Lower lobe of right lung (tissue), 2 donors: ENCODE results near the gene PTGIS. TPM values are rescaled to one million over a fixed set of nuclear protein-coding genes. Genes with fewer than 3 reads are reported as not detected.

Experiments used
- ATAC-seq, 2 donors: fragments of 200-7000 bp; cut with Tn5 transposase; one replicate each; pipeline ENCODE4 v1.9.1; 2020 to 2022; ENCODE audit warnings: mild to moderate bottlenecking in 2 of 2, moderate library complexity in 2 of 2
- DNase-seq: peaks from one replicate; pipeline ENCODE4 v3.0.0-alpha.2; 2020
- H3K27ac ChIP-seq: fragments of 200-600 bp; one replicate; pipeline ENCODE4 v1.8.0; 2022
- H3K27me3 ChIP-seq: fragments of 200-600 bp; one replicate; pipeline ENCODE4 v1.8.0; 2022; ENCODE audit warnings: low read depth
- H3K36me3 ChIP-seq: fragments of 200-600 bp; one replicate; pipeline ENCODE4 v1.8.0; 2022; ENCODE audit warnings: mild to moderate bottlenecking
- H3K4me1 ChIP-seq: fragments of 200-600 bp; one replicate; pipeline ENCODE4 v1.8.0; 2022
- H3K4me3 ChIP-seq: fragments of 200-600 bp; one replicate; pipeline ENCODE4 v1.8.0; 2022; ENCODE audit warnings: mild to moderate bottlenecking
- H3K9me3 ChIP-seq: fragments of 200-600 bp; one replicate; pipeline ENCODE4 v1.8.0; 2022
- intact Hi-C: fragments of 100-400 bp; cut with DNase I; formaldehyde crosslinking; loops from one replicate; pipeline ENCODE4 v1.11.0; 2022
- total RNA-seq: library from RNA; stranded (reverse); fragmentation: NEBNext Ultra II Directional; extraction: Animal tissue kit (Norgen Biotek cat#: 25700); gene quantifications from one replicate; pipeline ENCODE4 v1.2.1, GENCODE V29; 2021
- TF ChIP-seq, protein P1 (sequence below): fragments of 200-600 bp; IDR thresholded peaks from one replicate; pipeline ENCODE4 v1.8.0; 2022; ENCODE audit warnings: antibody characterized with exemption, mild to moderate bottlenecking
- donor health status: DM: no; HTN: yes; CAD: no; lungs with severe emphysema.

The PTGIS gene
- total RNA-seq, 1 donor from 2014 or later: 41.2 TPM

DNA sequence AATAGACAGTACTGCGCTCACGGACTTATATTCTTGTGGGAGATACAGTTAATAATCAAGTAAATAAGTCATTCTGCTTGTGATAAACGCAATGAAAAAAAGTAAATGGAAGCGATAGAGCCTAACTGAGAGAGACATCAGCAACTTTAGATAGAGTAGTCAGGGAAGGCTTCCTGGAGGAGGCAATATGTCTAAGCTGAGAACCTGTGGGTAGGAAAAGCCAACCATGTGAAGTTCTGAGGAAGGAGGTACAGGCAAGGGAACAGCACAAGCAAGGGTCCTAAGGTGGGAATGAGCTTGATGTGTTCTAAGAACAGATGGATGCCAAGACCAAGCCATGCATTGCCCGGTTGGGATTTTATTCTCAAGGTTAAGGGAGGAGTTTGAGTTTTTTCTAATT lies 78.2 kb downstream of the PTGIS start:
- H3K27me3 ChIP-seq: peaks cover 40% of the 10 kb centered on the region
- intact Hi-C loops: no loop called here
- DNase-seq (no peak), ATAC-seq (no peak)
- TF ChIP-seq, protein P1, sequence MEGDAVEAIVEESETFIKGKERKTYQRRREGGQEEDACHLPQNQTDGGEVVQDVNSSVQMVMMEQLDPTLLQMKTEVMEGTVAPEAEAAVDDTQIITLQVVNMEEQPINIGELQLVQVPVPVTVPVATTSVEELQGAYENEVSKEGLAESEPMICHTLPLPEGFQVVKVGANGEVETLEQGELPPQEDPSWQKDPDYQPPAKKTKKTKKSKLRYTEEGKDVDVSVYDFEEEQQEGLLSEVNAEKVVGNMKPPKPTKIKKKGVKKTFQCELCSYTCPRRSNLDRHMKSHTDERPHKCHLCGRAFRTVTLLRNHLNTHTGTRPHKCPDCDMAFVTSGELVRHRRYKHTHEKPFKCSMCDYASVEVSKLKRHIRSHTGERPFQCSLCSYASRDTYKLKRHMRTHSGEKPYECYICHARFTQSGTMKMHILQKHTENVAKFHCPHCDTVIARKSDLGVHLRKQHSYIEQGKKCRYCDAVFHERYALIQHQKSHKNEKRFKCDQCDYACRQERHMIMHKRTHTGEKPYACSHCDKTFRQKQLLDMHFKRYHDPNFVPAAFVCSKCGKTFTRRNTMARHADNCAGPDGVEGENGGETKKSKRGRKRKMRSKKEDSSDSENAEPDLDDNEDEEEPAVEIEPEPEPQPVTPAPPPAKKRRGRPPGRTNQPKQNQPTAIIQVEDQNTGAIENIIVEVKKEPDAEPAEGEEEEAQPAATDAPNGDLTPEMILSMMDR: no peak
- H3K9me3 ChIP-seq: no peaks in the 10 kb centered on the region
- no peak overlapping the region for H3K4me3 ChIP-seq
- H3K4me1 ChIP-seq: peaks cover 2% of the 10 kb centered on the region
- H3K36me3 ChIP-seq: no peaks in the 10 kb centered on the region
- no peak overlapping the region for H3K27ac ChIP-seq

DNA sequence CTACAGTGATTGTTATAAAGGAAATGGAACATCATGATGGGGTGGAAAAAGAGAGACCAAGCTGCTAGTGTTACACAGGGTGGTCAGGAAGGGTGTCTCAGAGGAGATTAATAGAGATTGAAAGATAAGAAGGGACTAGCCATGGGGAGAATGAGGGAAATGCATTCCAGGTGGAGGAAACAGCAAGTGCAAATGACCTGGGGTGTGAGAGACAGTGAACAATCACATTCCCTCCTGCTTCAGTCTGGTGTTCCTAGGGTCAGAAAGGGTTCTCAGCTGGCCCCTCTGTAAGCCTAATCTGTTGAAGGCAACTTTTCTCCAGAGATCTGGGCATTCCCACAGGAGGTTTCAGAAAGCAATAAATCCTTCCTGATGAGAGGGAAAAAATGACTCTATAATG lies 81.9 kb downstream of the PTGIS start:
- intact Hi-C loops: no loop called here
- Histone ChIP-seq H3K9me3 (no peaks in the 10 kb centered on the region), H3K4me1 (peaks cover 18% of the 10 kb centered on the region), H3K36me3 (no peaks in the 10 kb centered on the region), H3K27ac (no peak overlapping the region), H3K27me3 (peaks cover 66% of the 10 kb centered on the region), H3K4me3 (no peak overlapping the region)
- TF ChIP-seq, protein P1: no peak
- DNase-seq (no peak), ATAC-seq (no peak)

DNA sequence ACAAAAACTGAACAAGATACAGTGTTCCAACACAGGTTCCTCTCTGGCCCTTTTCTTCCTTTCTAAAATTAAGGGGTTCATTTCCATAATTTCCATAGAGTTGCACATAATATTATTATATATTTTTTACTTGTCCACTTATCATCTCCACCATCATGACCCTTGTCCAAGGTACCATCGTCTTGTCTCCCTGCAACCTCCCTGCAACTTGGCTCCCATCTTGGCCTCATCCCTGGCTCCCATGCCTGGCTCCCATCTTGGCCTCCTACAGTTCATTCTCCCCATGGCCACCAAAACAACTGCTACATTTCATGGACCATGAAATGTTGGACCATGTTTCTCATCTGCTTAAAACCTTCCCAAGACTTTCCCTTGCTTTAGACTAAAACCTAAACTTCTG lies 82.4 kb downstream of the PTGIS start:
- H3K36me3 ChIP-seq: no peaks in the 10 kb centered on the region
- peaks cover 18% of the 10 kb centered on the region for H3K4me1 ChIP-seq
- H3K4me3 ChIP-seq: no peak overlapping the region
- TF ChIP-seq, protein P1: no peak
- no peaks in the 10 kb centered on the region for H3K9me3 ChIP-seq
- intact Hi-C loops: no loop called here
- peaks cover 66% of the 10 kb centered on the region for H3K27me3 ChIP-seq
- no peak overlapping the region for H3K27ac ChIP-seq
- ATAC-seq: no peak
- no peak for DNase-seq

DNA sequence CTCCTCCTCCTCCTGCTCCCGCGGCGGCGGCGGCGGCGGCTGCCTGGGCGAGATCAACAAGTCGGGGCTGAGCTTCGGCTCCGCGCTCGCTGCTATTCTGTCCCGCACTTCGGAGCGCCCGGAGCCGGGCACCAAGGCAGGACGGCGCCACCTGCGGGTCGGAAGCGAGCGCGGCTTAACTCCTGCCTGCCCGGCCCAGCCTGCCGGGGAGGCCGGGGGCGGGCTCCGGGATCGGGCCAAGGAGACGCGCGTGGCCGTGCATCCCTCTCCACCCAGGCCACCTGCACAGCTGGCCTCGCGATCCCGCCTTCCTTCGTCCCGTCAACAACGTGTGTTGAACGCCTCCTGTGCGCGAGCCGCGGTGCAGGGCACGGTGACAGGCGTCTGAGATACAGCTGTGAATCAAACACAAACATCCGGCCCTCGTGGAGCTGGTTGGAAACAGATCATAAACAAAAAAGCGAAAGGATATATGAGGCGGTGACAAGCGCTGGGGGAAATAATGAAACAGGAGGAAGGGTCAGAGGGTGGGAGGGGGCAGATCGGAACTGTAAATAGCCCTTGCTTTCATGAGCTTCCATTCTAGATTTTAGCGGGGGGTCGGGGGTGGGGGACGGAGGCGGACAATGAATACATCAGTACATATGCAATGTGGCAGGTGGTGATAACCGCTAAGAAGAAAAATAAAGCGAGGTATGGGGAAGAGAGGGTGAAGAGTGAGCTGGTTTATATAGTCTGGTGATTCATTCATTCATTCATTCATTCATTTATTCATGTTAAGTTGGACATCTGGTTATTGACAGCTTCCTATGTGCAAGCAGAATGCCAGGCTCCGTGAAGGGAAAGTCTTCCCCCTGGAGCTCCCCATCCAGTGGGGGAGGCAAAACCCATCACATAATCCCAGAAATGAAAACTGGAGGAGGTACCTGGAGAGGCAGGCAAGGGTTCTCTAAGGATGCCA lies 83.5 kb downstream of the PTGIS start:
- DNase-seq (peak; percentile 79), ATAC-seq (peak; percentile 78 to 81)
- H3K27ac ChIP-seq: no peak overlapping the region
- no peaks in the 10 kb centered on the region for H3K9me3 ChIP-seq
- peaks cover 18% of the 10 kb centered on the region for H3K4me1 ChIP-seq
- peak overlapping the region; percentile 47 for H3K4me3 ChIP-seq
- H3K36me3 ChIP-seq: no peaks in the 10 kb centered on the region
- TF ChIP-seq, protein P1: peak; percentile 68
- peaks cover 65% of the 10 kb centered on the region for H3K27me3 ChIP-seq
- intact Hi-C loops: no loop called here

DNA sequence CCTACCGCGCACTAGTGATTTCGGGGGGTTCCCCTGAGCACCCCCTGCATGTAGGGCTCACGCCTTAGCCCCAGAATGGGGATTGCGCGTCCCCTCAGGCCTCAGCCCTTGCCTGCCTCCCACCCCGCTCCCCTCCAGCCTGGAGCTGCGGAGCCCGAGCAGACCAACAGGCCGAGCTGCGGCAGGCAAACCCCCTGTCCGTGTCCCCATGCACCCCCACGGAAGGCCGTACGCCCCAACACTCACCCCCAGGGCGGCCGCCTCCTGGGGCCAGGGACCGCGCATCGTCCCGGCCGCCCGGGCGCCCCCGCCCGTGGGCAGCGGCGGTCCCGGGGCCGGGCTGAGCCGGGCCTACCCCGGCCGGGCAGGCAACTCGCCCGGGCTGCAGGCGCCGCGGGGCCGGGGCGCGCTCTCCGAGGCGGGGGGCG lies 84.2 kb downstream of the PTGIS start:
- H3K36me3 ChIP-seq: no peaks in the 10 kb centered on the region
- no peak for ATAC-seq
- H3K27ac ChIP-seq: no peak overlapping the region
- intact Hi-C loops: no loop called here
- TF ChIP-seq, protein P1: no peak
- H3K9me3 ChIP-seq: no peaks in the 10 kb centered on the region
- no peak for DNase-seq
- peaks cover 61% of the 10 kb centered on the region for H3K27me3 ChIP-seq
- H3K4me3 ChIP-seq: no peak overlapping the region
- peaks cover 18% of the 10 kb centered on the region for H3K4me1 ChIP-seq
